ENCODE results near the gene SUV39H1. TPM values are rescaled to one million over a fixed set of nuclear protein-coding genes. Genes with fewer than 3 reads are reported as not detected.

Gene SUV39H1
- total RNA-seq, 1 donor from 2014 or later, result 3.0 TPM

DNA sequence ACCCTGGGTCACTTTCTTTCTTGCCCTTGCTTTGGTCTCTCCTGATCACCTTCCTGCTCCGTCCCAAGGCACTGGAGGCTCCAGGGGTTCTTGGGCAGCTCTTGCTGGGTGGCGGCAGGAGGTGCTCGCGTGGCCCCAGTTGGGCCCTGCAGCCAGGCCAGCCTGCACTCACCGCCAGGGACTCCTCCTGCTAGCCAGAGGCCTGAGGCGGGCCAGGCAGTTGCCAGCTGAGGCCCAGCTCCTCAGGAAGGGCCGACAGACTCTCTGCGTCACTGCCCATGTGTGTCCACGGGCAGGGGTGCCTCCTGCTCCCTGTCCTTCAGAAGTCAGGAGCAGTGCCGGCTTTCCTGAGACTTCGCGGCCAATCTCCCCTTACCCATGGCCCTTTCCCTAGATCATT is 9.3 kb downstream of the SUV39H1 start:
- intact Hi-C loops (cut with DNase I), result no loop called here
- Histone ChIP-seq H3K9me3 (no peaks in the 10 kb centered on the region), H3K4me3 (no peak overlapping the region), H3K36me3 (peaks cover 5% of the 10 kb centered on the region), H3K4me1 (no peaks in the 10 kb centered on the region), H3K27ac (no peak overlapping the region), H3K27me3 (no peaks in the 10 kb centered on the region)
- DNase-seq (no peak), ATAC-seq (no peak)
- TF ChIP-seq, protein P1, sequence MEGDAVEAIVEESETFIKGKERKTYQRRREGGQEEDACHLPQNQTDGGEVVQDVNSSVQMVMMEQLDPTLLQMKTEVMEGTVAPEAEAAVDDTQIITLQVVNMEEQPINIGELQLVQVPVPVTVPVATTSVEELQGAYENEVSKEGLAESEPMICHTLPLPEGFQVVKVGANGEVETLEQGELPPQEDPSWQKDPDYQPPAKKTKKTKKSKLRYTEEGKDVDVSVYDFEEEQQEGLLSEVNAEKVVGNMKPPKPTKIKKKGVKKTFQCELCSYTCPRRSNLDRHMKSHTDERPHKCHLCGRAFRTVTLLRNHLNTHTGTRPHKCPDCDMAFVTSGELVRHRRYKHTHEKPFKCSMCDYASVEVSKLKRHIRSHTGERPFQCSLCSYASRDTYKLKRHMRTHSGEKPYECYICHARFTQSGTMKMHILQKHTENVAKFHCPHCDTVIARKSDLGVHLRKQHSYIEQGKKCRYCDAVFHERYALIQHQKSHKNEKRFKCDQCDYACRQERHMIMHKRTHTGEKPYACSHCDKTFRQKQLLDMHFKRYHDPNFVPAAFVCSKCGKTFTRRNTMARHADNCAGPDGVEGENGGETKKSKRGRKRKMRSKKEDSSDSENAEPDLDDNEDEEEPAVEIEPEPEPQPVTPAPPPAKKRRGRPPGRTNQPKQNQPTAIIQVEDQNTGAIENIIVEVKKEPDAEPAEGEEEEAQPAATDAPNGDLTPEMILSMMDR (IDR thresholded peaks at IDR 0.05), result no peak

DNA sequence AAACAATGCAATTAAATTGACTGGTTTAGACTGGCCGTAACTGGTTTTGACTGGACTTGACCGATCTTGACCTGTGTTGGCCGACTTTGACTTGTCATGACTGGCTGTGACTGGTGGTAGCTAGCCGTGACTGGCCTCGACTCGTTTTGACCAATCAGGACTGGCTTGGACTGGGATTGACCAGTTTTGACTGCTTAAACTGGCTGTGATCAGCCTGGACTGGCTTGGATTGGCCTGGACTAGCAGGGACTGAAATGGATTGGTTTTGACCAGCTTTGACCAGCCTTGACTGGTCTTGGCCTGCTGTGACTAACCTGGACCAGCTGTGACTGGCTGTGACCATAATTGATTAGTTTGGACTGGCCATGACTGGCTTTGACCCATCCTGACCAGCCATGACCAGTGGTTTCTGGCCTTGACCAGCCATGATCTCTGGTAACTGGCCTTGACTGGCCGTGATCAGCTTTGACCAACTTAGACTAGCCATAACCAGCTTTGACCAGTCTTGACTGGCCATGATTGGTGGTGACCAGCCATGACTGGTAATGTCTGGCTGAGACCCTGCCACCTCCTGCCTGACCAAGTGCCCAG is 13.1 kb downstream of the SUV39H1 start:
- Histone ChIP-seq H3K4me1 (no peaks in the 10 kb centered on the region), H3K27me3 (no peaks in the 10 kb centered on the region), H3K9me3 (no peaks in the 10 kb centered on the region), H3K36me3 (no peaks in the 10 kb centered on the region), H3K4me3 (no peak overlapping the region), H3K27ac (no peak overlapping the region)
- no peak for DNase-seq
- TF ChIP-seq, protein P1 (IDR thresholded peaks at IDR 0.05), result no peak
- ATAC-seq, result no peak
- intact Hi-C loops (cut with DNase I), result no loop called here

DNA sequence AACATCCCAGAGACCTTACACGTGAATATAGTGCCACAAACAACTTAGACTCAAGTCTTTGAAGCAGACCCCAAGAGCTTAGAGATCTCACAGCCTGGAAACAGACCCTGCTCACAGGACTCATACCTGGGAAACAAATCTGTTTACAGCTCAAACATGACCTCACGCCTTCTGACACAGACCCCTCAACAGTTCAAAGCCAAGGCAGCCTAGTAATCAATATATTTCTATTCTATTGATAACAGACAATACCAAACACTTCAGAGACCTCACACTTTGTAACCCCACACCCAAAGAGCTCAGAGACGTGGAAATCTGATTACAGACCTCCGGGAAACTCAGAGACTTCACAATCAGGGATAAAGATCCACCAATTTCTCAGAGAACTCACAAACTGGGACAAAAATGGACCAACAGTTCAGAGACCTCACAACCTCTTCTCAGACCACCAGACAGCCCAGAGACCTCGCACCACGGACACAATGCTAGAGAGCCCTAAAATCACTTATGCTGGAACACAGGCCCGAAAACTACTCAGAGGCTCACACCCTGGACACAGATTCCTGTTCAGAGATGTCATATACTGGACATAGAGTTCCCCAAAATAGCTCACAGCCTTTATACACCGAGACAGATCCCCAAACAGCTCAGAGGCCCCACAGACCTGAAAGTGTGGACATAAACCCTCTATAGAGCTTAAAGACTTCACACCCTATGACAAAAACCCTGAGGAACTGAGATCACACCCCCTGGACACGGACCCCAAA is 14.8 kb downstream of the SUV39H1 start:
- no peak overlapping the region for H3K27ac ChIP-seq
- no peaks in the 10 kb centered on the region for H3K36me3 ChIP-seq
- no peak for DNase-seq
- no peaks in the 10 kb centered on the region for H3K4me1 ChIP-seq
- ATAC-seq, result no peak
- TF ChIP-seq, protein P1 (IDR thresholded peaks at IDR 0.05), result no peak
- H3K4me3 ChIP-seq, result no peak overlapping the region
- no peaks in the 10 kb centered on the region for H3K27me3 ChIP-seq
- intact Hi-C loops (cut with DNase I), result no loop called here
- H3K9me3 ChIP-seq, result no peaks in the 10 kb centered on the region

DNA sequence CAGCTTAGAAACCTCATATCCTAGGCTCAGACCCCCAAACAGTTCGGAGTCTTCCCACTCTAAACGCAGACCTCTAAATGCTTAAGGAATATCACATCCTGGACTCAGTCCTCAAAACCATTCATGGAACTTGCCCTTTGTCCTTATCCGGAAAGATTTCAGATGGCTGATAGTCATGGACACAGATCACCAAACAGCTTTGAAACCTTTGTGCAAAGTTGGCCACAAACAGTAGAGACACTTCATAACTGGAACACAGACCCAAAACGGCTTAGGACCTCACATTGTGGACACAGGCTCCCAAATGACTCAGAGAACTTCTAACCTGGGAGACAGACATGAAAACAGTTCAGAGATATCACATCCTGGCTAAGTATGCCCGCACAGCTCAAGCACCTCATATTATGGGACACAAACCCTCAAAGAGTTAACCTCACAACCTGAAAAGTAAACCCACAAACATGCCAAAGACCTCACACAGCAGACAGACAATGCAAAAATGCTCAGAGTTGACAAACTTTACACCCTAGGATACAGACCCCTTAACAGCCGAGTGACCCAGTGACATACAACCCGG is 15.5 kb downstream of the SUV39H1 start:
- H3K4me1 ChIP-seq, result no peaks in the 10 kb centered on the region
- H3K9me3 ChIP-seq, result no peaks in the 10 kb centered on the region
- ATAC-seq, result no peak
- intact Hi-C loops (cut with DNase I), result no loop called here
- H3K36me3 ChIP-seq, result no peaks in the 10 kb centered on the region
- no peak overlapping the region for H3K27ac ChIP-seq
- no peak overlapping the region for H3K4me3 ChIP-seq
- TF ChIP-seq, protein P1 (IDR thresholded peaks at IDR 0.05), result no peak
- H3K27me3 ChIP-seq, result no peaks in the 10 kb centered on the region
- DNase-seq, result no peak

DNA sequence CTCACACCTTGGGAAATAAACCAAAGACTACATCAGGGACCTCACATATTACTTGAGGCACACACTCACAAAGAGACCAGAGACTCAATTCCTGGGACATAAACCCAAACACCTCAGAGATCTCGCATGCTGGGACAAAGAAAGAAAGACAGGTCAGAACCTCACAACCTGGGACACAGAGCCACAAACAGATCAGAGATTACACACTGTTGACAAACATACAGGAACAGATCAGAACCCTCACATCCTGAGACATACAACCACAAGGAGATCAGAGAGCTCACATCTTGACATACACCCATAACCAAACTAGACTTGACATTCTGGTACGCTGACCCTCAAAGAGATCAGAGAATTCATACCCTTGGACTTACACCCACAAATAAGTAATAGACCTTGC is 17.3 kb downstream of the SUV39H1 start:
- Histone ChIP-seq H3K27me3 (no peaks in the 10 kb centered on the region), H3K36me3 (no peaks in the 10 kb centered on the region), H3K4me1 (no peaks in the 10 kb centered on the region), H3K4me3 (no peak overlapping the region), H3K27ac (no peak overlapping the region), H3K9me3 (no peaks in the 10 kb centered on the region)
- no peak for ATAC-seq
- DNase-seq, result no peak
- TF ChIP-seq, protein P1 (IDR thresholded peaks at IDR 0.05), result no peak
- intact Hi-C loops (cut with DNase I), result no loop called here

Measured in upper lobe of right lung (tissue), 1 donor.